ENCODE measurements around the gene TPP2. TPM values are rescaled to one million over a fixed set of nuclear protein-coding genes. Genes with fewer than 3 reads are reported as not detected.

The TPP2 gene
- total RNA-seq, 1 experiment from 2014 or later: 35.1 TPM

DNA sequence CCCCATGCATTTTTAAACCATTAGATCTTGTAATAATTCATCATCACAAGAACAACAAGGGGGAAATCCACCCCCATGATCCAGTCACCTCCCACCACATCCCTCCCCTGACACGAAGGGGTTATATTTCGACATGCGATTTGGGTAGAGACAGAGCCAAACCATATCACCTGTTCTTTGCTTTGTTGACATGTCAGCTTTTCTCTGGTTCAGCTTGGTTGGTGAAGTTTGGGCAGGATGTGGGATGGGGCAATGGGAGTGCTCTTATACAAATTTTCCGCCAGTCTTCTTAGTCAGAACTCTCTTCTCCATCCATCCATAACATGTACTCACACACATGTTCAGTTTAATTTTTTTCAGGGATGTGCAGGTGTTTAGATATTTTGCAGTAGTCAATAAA is 12.9 kb downstream of the TPP2 start:
- no peak for TF ChIP-seq EZH2 (IDR thresholded peaks at IDR 0.05; ENCODE audit: low read depth)
- TF ChIP-seq CTCF (conservative IDR thresholded peaks at IDR 0.05): no peak
- Histone ChIP-seq H3K4me3 (no peak overlapping the region), H3K27me3 (ENCODE audit: insufficient read depth, low read depth) (no peaks in the 10 kb centered on the region), H3K9me3 (ENCODE audit: insufficient read depth, low read depth) (no peaks in the 10 kb centered on the region), H3F3A (ENCODE audit: insufficient read depth, low read depth) (peaks cover 3% of the 10 kb centered on the region; the same call in 1 of the 2 replicates), H4K20me1 (ENCODE audit: insufficient read depth) (0 out of 2 replicates have a peak, but pooled peaks cover 5% of the 10 kb centered on the region), H3K27ac (no peak overlapping the region), H3K4me2 (no peak overlapping the region), H3K79me2 (ENCODE audit: low read depth) (peaks cover 33% of the 10 kb centered on the region), H3K4me1 (replicated peaks; ENCODE audit: insufficient read depth) (0 out of 2 replicates have a peak, but pooled peaks cover 1% of the 10 kb centered on the region), H3K36me3 (ENCODE audit: low read depth) (peaks cover 29% of the 10 kb centered on the region), H2AFZ (no peak overlapping the region), H3K9me2 (ENCODE audit: insufficient read depth) (no peaks in the 10 kb centered on the region)
- no TSS peak for BruUV-seq (replicated peaks)
- DNase-seq: no peak
- ChIA-PET CTCF (no interaction called here), POLR2A (ENCODE audit: unreplicated experiment) (no interaction called here)
- intact Hi-C loops (cut with micrococcal nuclease; ENCODE audit: unreplicated experiment): loop anchor here (10.0 kb wide), 1 partner anchor 55 kb away; no protein-coding TSS in a partner anchor

- ChIA-PET CTCF (no interaction called here), POLR2A (ENCODE audit: unreplicated experiment) (no interaction called here)
Measured at GRCh38 chr13:102610296-102610895, 13.6 kb downstream of the TPP2 start.

DNA sequence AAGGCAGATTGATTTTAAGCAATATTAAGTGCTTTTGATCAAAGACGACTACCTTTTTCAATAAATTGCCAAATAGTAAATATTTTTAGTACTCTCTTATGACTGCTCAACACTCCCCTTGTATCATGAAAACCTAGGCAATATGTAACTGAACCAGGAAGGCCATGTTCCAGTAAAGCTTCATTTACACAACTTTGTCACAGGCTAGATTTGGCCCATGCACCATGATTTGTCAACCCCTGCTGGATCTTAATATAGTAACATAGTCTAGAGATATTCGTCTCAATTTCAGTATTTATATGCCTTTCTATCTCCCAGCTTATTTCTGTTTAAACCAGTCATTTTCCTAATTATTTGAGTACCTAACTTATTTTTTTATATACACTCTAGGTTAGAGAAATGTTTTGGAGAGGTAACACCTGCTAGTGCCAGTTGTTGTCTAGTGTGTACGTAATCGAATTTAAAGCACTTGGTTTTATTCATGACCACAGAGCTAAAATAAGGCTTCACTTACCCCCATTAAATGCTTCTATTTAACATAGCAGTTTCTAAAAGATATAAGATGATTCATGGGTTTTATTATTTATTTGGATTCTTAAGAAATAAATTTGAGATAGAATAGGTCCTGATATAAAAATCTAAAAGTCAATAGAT is 21.0 kb downstream of the TPP2 start:
- Histone ChIP-seq H3K36me3 (ENCODE audit: low read depth) (peaks cover 36% of the 10 kb centered on the region), H3K27me3 (ENCODE audit: insufficient read depth, low read depth) (no peaks in the 10 kb centered on the region), H3K4me1 (replicated peaks; ENCODE audit: insufficient read depth) (no peaks in the 10 kb centered on the region), H3F3A (ENCODE audit: insufficient read depth, low read depth) (no peaks in the 10 kb centered on the region), H3K27ac (no peak overlapping the region), H3K4me2 (no peak overlapping the region), H3K9me2 (ENCODE audit: insufficient read depth) (no peaks in the 10 kb centered on the region), H4K20me1 (ENCODE audit: insufficient read depth) (0 out of 2 replicates have a peak, but pooled peaks cover 3% of the 10 kb centered on the region), H2AFZ (no peak overlapping the region), H3K9me3 (ENCODE audit: insufficient read depth, low read depth) (no peaks in the 10 kb centered on the region), H3K79me2 (ENCODE audit: low read depth) (peaks cover 3% of the 10 kb centered on the region; the same call in 1 of the 2 replicates), H3K4me3 (no peak overlapping the region)
- no peak for DNase-seq
- BruUV-seq (replicated peaks): no TSS peak
- TF ChIP-seq EZH2 (IDR thresholded peaks at IDR 0.05; ENCODE audit: low read depth): no peak
- TF ChIP-seq CTCF (conservative IDR thresholded peaks at IDR 0.05): no peak
- intact Hi-C loops (cut with micrococcal nuclease; ENCODE audit: unreplicated experiment): loop anchor here (10.0 kb wide), 1 partner anchor 47 kb away; no protein-coding TSS in a partner anchor
- POLR2A ChIA-PET (ENCODE audit: unreplicated experiment): no interaction called here
- CTCF ChIA-PET: no interaction called here

More at GRCh38 chr13:102610296-102610895, 13.6 kb downstream of the TPP2 start:
- BruUV-seq (replicated peaks): no TSS peak
- no peaks in the 10 kb centered on the region for H3K9me3 ChIP-seq (ENCODE audit: insufficient read depth, low read depth)
- no peaks in the 10 kb centered on the region for H3K9me2 ChIP-seq (ENCODE audit: insufficient read depth)
- H3K27ac ChIP-seq: no peak overlapping the region
- no peak overlapping the region for H2AFZ ChIP-seq
- H3F3A ChIP-seq (ENCODE audit: insufficient read depth, low read depth): no peaks in the 10 kb centered on the region
- no peak for DNase-seq
- no peak overlapping the region for H3K4me2 ChIP-seq
- H3K79me2 ChIP-seq (ENCODE audit: low read depth): peaks cover 26% of the 10 kb centered on the region; the same call in 1 of the 2 replicates
- intact Hi-C loops (cut with micrococcal nuclease; ENCODE audit: unreplicated experiment): loop anchor here (10.0 kb wide), 1 partner anchor 54 kb away; no protein-coding TSS in a partner anchor
- no peaks in the 10 kb centered on the region for H3K27me3 ChIP-seq (ENCODE audit: insufficient read depth, low read depth)
- H3K4me3 ChIP-seq: no peak overlapping the region
- TF ChIP-seq CTCF (conservative IDR thresholded peaks at IDR 0.05) (no peak), EZH2 (IDR thresholded peaks at IDR 0.05; ENCODE audit: low read depth) (no peak)
- H3K36me3 ChIP-seq (ENCODE audit: low read depth): peaks cover 27% of the 10 kb centered on the region
- 0 out of 2 replicates have a peak, but pooled peaks cover 3% of the 10 kb centered on the region for H4K20me1 ChIP-seq (ENCODE audit: insufficient read depth)
- H3K4me1 ChIP-seq (replicated peaks; ENCODE audit: insufficient read depth): no peaks in the 10 kb centered on the region
